Brain pericyte (primary cell): Measurements from ENCODE around the gene SYT2.
"Not testable (repeated sequence)": the region's sequence is repeated elsewhere in the genome, so short reads cannot be mapped to it uniquely, and the experiment has no call there.

Source experiments
- DNase-seq: peaks from one replicate; pipeline ENCODE4 v3.0.0-alpha.2; 2012; ENCODE audit warnings: low read depth, low spot score

Gene SYT2

DNA sequence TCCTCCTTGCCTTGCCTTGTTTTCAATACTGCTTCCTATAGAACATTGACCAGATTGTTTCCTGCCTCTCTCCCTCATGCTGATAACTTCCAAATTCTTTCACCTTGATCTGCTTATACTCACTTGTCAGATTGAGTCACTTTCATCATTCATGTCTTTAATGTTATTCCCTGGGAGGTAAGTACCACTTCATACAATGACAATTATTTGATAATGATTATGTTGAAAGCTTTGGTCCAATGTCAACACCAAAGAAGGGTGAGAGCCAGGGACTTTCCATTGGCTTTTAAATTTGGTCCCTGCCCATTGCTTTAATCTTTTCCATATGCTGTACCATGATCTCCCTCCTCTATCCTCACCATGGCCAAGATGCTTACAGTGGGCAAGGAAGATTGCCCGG is 137.4 kb downstream of the SYT2 start:
- DNase-seq, result no peak

DNA sequence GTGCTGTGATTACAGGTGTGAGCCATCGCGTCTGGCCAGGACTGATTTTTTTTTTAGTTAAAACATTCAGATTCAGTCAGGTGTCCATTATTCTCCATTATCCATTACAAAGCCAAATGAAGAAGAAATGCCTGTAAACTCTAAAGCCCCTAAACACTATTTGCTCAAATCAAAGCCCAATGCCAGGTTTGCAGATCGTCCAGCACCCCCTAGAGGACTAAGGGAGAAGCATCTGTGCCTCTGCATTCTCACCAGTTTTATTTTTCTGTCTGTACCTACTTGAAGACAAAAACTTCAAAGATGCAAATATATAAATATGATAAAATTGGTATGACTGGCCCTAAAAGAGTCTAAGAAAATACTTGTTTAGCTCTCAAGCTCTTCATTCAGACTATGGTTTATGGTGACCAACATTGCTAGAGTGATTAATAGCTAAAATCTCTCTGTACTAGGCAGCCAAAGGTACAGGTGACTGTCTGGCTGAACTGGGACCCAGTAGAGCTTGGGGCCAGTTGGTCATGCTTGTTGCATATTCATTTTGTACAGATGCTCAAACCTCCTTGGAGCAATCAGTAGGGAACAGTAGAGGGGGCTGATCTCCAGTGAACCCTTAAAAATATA is 138.4 kb downstream of the SYT2 start:
- DNase-seq, result no peak

DNA sequence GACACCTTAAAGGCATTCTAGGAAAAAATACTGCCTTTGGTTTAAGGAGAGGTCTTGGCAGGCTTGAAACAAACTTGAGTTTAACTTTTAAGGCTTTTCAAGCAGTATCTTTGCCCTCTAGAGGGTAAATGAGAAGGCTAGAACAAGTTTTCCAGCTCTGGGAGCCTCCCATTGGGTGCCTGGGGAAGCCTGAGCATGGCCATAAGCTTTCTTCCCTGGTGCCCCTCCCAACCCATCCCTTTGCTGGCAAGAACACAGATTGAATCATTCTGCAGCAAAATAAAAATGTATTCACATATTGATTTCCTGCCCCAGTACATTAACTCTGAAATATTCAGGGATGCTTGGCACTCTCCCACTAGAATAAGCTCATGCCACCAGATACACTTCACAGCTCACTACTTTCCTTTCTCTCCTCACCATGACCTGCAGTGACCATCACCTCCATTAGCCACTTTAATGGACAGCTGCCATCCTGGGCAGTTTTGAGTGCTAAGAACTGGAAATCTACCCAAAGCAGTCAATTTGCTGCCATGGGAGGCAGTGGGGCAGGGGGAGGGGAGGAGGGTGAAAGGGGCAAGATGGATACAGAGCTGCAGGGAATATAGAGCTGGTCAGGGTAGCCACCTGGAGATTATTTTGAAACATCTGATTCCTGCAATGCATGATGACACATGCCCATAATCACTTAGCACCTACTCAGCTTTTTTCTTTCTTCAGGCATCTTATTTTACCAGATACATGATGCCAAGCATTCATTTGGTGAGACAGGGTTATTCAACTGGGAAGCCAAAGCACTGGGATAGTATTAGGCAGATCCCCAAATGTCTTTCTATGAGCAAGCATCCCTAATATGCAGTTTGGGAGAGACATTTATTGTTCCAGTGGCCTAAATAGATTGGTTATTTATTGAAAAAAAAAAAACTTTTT is 140.6 kb downstream of the SYT2 start:
- no peak for DNase-seq

DNA sequence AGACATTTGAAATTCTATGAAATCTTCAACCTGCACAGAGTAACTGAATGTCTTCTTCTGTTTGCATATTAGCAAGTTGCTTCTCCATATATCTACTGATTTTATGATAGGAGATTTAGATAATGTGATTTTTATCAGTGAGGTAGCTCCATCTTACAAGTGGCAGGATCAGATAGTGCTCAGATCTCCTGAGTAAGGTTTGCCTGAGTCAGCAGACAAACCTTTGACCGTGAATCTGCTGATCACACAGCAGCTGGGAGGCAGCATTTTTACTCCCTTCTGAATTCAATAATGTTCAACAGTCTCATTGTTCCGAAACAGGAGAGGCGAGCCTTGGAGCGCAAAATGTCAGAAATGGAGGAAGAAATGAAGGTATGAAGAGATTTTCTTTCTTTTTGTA is 141.4 kb downstream of the SYT2 start:
- DNase-seq, result no peak

DNA sequence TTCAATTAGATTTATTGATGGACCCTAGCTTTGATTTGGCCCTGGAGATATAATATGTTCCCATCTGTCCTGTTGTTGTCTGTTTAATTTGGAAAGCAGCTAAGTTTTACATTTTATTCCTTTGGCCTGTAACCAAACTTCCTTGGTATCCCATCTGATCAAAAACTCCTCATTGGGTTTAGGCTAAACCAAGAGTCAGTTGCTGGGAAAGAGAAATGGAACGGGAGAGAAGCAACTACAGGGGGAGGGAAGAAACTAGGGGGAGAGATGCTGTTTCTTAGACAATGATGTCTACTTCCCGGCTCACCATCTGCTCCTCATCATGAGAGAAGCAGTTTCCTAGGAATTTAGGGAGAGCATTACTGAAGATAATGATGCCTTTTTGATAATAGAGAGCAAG is 141.8 kb downstream of the SYT2 start:
- no peak for DNase-seq

DNA sequence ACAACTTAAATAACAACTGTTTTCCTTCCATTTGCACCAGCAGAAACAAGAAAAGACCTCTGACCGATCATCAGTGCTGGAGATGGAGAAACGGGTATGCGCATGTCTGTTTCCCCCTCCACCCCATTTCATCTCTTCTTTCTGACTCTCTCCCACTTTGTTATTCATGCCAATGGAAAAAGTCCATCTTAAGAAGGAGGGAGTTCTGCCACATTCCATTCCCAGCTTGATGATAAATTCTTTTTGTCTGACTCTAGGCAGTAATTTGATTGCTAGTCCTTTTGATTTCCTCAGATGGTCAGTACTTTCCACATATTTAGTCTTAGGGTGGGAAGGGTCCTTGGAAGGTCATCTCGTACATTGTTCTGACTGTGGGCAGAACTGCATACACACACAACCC is 142.5 kb downstream of the SYT2 start:
- no peak for DNase-seq

DNA sequence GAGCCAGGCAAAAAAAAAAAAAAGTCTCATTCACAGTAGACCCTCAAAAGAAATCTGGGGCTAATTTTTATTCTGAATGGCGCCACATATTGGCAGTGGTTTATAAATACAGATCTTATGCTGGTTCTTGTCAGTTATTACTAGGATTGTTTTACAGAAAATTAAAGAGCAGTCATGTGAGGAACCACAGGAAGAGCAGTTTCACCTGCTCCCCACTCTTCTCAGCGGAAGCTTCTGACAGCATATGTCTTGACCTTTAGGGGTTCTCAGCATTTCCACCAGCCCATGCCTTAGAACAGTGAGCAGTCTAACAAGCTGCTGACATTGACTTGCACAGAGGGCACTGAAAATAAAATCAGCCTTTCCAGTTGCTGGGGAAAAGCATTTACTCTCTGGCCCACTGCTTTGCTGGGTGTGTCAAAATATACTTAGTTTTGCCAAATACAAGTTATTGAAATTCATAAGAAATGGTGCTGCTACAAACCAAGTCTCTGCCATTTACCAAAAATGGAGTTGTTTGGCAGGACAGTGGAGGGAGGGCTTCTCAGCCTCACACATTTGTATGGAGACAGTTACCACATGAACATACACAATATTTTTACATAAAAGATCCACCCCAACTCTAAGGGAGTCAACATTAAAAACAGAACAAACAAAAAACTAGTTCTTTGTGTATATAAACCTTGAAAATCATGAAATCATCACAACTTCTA is 144.2 kb downstream of the SYT2 start:
- DNase-seq, result no peak

DNA sequence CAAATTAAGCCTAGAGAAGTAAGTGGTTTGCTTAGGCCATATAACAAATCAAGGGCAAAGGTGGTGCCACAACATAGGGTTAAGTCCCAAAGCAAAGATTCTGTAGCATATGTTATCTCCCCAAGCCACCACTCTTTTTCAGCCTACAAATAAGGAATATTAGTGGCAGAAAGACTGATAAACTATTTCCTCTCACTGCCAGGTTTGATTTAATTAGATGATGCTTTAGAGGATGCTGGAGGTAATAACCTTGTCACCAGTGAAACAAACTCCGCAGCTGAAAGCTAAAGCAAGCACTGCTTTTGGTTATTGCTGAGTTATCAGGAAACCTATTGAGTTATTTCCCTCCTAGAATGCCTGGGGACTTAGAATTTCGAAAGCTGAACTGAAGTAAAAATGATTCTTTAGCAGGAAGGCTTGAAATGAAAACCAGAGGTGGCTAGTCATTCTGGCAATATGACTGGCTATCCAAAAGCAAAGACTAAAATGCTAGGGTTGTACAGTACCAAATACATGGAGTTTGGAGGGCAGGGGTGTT is 145.2 kb downstream of the SYT2 start:
- DNase-seq, result no peak

DNA sequence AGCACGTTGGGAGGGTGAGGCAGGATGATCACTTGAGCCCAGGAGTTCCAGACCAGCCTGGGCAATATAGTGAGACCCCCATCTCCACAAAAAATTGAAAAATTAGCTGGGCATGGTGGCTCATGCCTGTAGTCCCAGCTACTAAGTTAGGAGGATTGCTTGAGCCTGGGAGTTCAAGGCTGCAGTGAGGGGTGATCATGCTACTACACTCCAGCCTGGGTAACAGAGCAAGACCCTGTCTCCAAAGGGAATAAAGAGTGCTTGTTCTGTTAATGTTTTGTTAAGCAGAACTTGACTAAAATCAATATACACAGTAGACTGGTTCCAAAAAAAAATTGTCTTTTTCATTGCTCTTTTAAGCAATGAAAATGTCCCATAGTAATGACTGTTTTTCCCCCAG is 146.4 kb downstream of the SYT2 start:
- DNase-seq, result no peak

DNA sequence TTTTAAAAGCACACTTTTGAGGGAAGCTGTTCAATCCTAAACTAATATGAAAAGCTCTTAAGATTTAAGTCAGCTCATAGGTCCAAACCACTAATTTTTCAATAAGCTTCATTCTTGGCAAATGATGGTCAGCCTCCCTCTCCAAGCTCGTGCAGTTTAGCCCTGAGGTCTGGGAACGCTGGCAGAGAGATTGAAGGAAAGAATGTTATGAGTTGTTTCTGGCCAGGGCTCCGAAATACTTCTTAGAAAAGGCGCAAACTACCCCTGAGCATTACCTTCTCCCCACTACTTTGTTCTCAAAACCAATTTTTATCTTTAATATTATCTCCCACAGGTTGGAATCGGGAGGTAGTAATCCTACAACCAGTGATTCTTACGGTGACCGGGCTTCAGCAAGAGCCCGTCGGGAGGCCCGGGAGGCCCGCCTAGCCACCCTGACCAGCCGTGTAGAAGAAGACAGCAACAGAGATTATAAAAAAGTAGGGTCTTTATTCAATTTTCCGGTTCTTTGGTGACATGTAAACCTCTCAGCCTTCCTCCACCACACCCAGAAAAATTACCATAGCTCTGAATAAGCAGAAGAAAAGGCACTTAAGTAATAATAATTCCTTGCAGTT is 147.7 kb downstream of the SYT2 start:
- no peak for DNase-seq

DNA sequence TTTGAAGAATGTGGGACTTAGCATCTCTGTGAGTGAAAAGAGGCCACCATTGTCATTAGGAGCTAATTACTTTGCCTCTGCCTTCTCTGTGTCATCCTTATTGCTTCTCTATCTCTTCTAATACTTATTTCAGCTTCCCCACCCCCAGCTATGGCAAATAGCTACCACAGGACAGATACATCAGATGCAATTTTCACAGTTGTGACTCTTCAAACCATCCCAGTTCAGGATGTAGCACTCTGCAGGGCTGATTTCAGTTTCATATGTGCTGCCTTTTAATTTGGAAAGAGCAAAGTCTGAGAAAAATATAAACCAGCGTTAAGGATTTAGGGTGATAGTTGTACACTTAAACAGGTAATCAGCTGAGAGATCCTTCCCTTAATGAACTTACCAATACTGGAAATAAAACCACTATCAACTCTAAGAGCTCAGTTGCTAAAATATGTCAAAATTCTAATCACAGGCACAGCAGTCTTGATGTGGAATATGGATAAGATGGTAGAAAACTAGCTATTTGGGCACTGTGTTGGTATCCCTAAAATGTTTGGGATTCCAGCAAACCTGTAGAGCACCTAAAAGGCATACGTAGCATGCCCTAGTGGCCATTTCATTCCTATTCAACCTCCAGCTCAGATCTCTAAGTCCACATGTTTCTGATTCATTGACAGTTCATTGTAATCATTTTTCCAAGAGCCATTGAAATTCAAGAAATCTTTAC is 148.4 kb downstream of the SYT2 start:
- DNase-seq, result no peak

DNA sequence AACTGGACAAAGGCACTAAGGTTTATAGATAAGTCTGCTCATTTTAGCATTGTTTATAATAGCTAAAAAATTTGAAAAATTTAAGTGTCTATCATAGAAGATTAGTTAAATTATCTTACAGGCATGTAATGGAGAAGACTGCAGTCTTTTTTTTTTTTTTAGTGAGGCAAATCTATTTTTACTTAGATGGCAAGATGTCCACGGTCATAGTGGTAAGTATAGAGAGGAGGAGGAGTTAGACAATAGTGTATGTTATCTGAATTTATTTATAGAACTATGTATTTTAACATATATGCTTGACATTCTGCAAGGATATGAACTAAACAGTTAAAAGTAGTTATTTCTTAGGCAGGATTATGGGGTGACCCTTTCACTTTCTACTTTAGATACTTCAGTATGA is 149.0 kb downstream of the SYT2 start:
- DNase-seq, result no peak

DNA sequence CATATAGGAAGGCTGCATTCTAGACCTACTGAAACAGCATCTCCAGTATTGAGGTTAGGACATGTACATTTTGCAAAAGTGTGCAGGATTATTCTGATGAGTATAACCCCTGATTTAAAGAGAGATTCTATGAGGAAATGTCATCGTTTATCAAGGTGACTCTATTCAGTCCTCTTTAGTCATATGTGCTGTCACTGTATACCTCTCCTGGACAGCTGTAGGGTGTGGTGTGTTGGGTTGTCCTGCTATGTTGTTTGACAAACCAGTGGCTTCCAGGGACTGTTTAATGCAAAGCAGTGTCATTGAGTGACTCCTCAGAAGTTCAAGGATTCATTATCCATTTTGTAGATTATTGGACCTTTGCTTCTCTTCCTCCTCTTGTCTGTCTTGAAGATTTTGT is 152.6 kb downstream of the SYT2 start:
- not testable (repeated sequence) for DNase-seq

DNA sequence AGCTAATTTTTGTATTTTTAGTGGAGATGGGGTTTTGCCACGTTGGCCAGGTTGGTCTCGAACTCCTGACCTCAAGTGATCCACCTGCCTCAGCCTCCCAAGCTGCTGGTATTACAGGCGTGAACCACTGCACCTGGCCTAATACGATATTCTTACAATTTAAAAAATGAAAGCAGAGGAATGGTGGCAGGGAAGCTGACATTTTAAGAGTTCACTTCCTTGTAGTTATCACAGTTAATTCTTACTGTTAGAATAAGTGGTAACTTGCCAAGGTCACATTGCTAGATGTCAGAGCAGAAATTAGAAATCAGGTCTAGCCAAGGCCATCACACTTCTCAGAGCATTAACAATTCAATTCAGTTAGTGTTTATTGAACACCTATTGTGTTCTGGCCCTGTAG is 154.2 kb downstream of the SYT2 start:
- not testable (repeated sequence) for DNase-seq

DNA sequence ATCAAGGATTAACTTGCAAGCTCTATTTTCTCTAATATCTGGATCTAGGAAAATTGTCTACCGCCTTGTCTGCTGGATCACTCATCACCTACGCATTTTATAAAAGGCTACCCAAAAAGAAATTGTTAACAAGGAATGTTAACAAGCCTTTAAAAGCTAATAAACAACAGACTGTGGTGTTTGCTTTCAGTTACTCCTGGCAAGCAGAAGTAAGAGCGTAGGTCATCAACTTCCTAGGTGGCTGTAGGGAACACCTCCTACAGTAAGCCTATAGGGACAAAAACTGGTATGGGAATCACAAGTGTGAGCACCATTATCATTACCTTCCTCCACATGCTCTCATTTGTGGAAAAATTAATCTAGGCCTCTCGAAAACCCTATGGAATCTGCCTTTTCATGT is 155.6 kb downstream of the SYT2 start:
- DNase-seq, result not testable (repeated sequence)

DNA sequence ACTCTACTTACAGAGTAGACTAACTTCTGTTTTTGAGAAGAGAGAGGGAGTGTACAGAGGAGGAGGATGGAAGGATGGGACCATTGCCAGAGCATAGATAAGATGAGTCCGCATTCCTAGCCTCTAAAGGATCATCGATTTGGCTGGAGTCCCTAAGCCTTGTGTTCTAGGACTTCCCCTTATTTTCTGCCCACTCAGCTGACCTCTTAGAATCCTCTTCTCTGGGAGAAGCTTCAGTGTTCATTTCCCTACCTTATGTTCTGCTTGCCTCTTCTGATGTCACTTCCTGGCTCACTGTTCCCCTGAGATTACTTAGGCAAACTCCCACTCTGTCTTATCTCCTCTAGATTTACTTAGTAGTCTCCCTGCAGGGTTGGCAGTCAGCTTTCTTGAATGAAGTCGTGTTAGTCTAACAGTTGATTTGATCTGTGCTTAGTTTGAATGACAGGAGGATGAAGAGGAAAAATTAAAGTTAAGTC is 156.7 kb downstream of the SYT2 start:
- DNase-seq, result no peak

DNA sequence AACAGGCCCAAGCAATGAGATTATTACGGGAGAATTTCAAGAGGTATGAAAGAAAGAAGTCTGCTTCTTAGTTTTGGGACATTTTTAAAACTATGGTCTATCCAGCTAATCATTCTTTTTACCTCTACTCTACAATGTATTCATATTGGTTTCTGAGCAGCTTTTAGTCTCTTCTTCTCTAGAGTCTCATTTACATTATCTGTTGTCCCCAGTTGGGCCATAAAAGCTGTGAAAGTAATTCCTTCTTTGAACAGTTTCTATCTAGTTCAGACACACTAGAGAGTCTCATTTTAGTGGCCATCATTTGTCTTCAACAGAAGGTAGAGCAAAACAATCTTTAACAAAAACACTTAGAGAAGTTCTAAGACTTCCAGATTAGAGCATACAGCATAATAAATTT is 157.2 kb downstream of the SYT2 start:
- not testable (repeated sequence) for DNase-seq

DNA sequence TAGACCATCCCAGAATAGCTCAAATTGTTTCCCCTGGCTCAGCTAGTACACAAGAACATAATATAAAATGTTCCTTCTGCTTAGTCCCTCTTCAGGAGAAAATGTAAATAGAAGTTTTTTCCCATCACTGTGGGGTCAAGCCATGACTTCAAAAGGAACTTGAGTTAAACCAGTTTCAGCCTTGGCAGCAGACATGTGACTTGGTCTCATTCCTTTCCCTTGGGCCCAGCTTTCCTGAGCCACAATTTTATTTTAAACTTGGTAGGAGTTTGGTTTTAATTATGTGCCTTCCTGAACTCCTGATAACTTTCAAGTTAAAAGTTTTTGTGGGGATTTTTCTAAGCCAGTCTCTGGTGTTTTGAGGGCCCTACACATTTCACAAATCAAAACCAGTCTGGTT is 157.6 kb downstream of the SYT2 start:
- DNase-seq, result not testable (repeated sequence)

DNA sequence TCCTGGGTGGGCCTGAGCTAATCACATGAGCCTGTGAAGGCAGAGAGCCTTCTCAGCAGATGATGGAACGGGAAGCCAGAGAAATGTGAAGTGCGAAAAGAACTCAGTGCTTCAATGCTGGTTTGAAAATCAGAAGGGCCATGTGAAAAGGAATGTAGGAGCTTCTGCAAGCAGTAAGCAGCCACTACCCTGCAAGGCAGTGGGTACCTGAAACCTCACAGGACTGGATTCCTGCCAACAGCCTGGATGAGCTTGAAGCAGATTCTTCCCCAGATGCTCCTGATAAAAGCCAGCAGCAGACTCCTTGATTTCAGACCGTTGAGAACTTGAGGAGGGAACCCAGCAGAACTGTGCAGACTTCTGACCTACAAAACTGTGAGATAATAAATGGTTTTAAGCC is 158.6 kb downstream of the SYT2 start:
- DNase-seq, result no peak

DNA sequence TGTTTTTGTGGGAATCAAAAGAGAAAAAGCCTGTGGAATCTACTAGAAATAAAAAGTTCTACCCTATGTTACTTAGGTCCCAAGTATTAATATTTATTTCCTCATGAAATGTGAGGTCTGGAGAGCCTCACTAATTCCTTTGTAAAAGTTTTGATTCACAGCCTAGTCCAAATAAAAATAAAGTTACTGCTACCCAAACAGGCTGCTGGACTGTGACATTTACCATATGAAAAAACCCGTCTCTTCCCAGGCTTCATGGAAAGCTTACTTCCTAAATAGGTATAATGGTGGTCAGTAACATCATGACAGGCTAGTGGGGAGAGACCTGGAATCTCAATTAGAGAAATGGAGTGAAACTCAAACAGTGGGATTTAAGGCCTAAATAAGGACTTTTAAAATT is 160.2 kb downstream of the SYT2 start:
- not testable (repeated sequence) for DNase-seq

DNA sequence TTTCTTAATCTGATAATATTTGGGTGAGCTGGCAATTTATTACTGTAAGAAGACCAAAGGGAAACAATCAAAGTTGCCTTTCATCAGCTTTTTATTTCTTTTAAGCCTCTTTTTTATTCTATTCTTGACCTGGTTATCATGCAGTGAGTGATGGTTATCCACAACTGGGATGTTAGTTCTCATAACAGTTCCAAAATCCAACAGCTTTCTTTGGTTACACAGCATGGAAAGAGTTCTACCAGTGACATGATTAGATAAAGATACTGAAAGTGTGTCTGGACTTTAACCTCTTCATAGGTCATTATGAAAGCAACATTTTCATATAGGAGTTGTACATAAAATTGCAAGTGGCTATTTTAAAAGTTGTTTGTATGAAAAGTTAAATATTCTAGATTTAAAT is 163.0 kb downstream of the SYT2 start:
- DNase-seq, result no peak
